ENCODE results near the gene SCAMP2.

- TF ChIP-seq CTCF (IDR thresholded peaks at IDR 0.05; ENCODE audit: borderline replicate concordance, extremely low read depth, low read length, poor library complexity, severe bottlenecking): no peak
- no peak for TF ChIP-seq EZH2 (IDR thresholded peaks at IDR 0.05; ENCODE audit: borderline replicate concordance, low read depth, low read length, severe bottlenecking)
Measured at GRCh38 chr15:74833376-74834107, 39.6 kb downstream of the SCAMP2 start.

Measured in DND-41 (cell line).